RKO (cell line): ENCODE results near the gene KRT27.
"Not testable (repeated sequence)": the region's sequence is repeated elsewhere in the genome, so short reads cannot be mapped to it uniquely, and the experiment has no call there.

ENCODE experiments used
- DNase-seq: peaks from one replicate; pipeline ENCODE4 v3.0.0-alpha.2; 2016; ENCODE audit warnings: low spot score

KRT27 gene, protein sequence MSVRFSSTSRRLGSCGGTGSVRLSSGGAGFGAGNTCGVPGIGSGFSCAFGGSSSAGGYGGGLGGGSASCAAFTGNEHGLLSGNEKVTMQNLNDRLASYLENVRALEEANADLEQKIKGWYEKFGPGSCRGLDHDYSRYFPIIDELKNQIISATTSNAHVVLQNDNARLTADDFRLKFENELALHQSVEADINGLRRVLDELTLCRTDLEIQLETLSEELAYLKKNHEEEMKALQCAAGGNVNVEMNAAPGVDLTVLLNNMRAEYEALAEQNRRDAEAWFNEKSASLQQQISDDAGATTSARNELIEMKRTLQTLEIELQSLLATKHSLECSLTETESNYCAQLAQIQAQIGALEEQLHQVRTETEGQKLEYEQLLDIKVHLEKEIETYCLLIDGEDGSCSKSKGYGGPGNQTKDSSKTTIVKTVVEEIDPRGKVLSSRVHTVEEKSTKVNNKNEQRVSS

DNA sequence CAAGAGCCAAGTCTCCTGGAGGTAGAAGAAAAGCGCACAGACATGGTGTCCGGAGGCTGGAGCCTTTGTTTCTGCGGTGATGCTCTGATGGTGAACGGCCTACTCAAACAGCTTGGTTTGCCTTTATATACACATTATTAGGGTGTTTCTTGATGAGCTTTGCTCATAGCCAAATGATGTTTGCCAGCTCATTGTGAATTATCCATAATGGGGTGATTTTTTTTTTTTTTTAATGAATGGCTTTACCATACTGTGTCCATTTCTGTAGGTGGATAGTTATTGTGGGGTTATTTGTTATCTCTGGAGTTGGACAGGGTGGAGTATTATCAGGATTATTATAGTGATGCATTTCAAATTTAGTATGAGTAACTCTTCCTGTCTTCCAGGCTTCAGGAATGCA lies at the start of gene KRT27:
Gene KRT27, minus strand, starts transcription at position 101 of the 400 bp plus-strand sequence. Its CDS starts 57 bp downstream, at position 44.
- DNase-seq, result no peak

DNA sequence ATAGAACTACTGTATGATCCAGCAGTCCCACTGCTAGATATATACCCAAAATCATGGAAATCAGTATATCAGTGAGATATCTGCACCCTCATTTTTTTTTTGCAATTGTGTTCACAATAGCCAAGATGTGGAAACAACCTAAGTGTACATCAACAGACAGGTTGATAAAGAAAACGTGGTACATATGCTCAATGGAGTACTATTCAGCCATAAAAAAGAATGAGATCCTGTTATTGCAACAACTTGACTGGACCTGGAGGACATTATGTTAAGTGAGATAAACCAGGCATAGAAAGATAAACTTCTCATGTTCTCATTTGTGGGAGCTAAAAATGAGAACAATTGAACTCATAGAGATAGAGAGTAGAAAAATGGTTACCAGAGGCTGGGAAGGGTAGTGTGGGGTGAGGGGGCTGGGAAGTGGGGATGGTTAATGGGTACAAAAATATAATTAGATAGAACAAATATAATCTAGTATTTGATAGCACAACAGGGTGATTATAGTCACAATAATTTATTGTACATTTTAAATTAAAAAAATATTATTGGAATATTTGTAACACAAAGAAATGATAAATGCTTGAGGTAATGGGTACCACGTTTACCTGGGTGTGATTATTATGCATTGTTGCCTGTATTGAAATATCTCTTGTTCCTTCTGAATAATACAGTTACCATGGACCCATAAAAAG lies 47.9 kb upstream of the KRT27 start:
- DNase-seq, result no peak

DNA sequence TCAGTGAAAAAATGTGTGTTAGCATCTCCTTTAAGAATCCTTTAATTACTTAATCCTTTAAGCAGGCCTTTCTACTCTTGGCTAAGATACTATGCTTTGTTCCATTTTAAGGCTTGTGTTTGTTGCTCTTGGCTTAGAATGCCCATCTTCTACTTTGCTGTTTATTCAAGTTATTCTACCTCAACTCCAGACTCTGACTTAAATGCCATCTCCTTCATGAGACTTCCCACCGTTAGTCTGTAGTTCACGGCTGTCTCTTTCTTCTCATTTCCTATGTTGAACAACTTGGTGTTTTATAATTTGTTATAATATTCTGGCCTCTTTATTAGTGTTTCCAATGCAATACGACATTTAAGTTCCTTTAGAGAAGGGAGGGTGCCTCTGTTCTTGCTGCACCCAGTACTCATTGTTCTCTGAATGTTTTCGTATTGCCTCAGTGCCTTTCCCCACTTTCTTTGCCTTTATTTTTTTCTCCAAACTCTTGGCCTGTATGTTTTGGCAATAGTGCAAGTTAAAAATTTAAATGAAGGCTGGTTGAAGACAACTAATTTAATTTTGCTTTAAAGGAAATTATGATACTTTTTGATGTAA lies 46.2 kb upstream of the KRT27 start:
- DNase-seq, result no peak

DNA sequence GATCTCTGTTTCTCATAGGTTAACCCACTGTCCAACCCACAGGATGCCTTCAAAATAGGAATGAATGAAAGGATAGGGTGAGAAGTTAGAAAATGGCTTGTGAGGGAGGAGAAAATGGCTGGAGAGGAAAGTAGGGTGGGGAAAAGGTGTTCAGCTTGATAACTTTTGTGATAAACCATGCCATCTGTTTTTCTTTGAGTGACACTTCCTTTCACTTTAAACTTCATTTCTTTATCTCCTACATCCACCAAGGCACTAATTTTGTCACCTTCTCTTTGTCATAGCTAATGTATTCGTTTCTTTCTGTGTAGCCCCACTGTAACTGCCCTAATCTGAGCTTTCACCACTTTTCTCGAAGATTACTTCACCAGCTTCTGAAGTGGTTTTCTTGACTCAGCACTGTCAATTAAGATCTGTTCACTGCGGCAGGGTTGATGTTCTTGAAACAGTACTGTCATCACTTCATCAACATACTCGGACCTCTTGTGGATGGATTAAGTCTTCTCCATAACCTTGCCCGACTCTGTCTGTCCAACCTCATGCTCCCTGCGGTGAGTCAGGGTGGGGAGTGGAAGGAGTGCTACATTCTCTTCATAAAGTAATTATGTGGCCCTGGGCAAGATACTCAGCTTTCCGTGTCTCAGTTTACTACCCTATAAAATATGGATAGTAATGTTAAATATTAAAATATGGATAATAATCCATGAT lies 45.5 kb upstream of the KRT27 start:
- no peak for DNase-seq

DNA sequence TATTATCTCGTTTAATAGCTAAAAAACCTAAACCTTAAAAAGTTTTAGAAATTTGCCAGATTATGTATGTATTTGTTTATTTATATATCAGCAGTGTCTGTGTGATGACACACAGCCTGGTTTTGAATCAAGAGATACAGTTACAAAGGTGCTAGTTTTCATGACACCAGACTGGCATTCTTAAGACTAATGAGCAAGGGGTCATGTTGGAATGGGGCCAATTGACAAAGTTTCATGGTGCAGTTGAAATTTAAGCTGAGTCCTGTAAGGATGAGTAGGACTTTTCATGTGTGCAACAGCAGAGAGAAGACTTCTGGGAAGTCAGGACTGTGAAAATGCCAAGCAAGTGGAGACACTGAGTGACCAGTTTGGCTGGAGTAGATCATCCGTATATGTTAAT lies 43.2 kb upstream of the KRT27 start:
- no peak for DNase-seq

DNA sequence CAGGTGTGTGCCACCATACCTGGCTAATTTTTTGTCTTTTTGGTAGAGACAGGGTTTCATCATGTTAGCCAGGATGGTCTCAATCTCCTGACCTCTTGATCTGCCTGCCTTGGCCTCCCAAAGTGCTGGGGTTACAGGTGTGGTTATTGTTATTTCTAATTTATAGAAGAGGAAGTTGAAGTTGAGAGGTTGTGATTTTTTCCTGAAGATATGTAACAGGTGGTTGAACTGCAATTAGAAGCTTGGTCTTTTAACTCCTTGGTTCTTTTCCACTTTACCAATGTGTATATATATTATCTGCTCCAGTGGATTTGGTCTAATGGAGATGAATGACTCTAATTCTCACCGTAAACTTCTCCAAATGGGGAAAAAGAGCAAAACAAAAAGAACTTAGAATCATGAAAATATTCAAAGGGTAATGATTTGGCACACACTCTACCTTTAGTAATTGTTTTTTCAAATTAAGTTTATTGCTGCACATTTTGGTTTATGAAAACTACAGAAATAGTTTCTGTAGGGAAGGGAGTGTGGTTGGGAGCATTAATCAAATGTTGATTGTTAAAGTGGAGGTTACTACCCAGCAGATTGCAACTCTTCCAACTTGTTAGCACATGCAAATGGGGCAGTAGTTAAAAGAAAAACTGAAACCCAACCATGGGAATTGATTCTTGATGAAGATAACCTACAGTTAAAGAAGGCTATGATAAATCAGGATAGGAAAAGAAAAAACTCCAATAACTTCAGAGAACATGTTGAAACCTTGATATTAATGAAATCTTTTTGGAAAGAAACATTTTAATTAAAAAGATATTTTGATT lies 41.9 kb upstream of the KRT27 start:
- DNase-seq, result no peak

DNA sequence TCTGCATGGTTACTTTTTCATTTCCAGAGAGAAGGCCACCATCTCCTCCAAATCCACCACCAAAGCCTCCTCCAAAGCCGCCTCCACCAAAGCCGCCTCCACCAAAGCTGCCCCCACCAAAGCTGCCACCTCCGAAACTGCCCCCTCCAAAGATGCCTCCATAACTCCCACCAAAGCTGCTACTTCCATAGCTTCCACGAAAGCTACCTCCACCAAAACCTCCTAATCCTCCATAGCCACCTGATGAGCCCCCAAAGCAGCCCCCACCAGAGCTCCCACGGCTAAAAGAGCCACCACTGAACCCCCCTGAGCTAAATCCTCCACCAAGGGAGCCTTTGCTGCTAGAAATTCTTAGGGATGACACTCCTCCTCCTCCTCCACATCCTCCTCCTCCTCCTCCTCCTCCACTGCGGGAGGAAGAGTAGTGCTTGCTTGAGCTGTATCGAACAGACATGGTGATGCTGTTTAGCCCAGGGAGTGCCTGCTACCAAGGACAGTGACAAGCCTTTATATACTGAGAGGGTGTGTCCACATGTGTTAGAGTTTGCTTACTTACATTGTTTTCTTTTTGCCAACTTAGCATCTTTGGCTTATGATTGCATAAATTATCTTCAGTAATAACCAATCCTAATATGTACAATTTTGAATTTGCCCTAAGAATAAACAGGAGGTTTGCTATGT lies 39.9 kb upstream of the KRT27 start, which contains the start of gene KRT10:
Gene KRT10, minus strand, starts transcription at position 483 of the 681 bp plus-strand sequence. Its CDS starts 29 bp downstream, at position 454.
- no peak for DNase-seq

DNA sequence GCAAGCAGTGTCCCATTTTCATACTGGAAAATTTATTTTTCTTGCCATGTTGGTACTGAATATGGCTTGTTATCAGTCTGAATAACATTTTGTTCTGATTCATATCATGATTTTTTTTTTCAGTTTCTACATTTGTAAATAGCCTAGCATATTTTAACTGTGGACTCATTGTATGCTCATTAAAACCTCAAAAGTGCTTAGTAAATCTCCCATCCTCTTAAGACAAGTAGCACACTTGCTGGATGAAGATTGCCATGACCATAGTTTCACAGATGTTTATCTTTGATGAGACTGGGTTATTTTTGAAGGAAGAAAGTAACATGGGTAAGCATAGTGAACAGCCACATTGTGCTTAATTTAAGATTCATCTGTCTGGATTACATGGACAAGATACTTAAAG lies 39.2 kb upstream of the KRT27 start:
- DNase-seq, result no peak

DNA sequence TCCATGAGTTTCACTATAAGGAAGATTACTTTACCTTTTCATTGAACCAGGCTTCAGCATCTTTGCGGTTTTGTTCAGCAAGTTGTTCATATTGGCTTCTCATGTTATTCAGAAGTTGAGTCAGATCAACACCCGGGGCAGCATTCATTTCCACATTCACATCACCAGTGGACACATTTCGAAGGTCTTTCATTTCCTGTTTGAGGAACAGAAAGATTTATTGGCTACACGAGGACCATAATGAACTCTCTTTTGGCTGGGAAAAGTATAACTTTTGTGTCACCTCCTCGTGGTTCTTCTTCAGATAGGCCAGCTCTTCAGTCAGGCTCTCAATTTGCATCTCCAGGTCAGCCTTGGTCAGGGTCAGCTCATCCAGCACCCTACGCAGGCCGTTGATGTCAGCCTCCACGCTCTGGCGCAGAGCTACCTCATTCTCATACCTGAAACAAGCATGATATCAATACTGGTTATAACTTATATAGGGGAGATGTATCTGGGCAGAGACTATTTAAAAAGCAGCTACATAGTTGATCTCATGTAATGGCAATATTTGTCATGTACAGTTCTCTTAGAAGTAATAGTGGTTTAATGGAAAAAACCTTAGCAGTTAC lies 38.0 kb upstream of the KRT27 start:
- peak; percentile 19 for DNase-seq

DNA sequence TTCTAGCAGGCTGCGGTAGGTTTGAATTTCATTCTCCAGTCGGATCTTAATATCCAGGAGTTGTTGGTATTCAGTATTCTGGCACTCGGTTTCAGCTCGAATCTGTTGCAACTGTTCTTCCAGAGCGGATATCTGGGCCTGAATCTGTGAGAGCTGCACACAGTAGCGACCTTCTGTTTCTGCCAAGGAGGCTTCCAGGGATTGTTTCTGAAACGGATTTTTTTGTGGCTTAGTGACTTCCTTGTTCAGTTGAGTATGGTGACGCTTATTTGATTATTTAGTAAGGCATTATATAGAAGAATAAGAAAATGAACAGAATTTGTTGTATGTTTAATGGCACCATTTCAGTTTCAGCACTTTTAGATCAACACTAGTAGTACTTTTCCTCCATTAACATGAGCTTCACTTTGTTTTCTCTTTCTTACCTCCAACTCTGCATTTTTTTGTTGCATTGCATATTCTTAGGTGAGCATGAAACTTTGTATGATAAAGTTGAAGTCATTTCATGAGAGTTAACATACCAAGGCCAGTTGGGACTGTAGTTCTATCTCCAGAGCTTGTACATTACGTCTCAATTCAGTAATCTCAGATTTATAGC lies 37.3 kb upstream of the KRT27 start:
- peak; percentile 56 for DNase-seq

DNA sequence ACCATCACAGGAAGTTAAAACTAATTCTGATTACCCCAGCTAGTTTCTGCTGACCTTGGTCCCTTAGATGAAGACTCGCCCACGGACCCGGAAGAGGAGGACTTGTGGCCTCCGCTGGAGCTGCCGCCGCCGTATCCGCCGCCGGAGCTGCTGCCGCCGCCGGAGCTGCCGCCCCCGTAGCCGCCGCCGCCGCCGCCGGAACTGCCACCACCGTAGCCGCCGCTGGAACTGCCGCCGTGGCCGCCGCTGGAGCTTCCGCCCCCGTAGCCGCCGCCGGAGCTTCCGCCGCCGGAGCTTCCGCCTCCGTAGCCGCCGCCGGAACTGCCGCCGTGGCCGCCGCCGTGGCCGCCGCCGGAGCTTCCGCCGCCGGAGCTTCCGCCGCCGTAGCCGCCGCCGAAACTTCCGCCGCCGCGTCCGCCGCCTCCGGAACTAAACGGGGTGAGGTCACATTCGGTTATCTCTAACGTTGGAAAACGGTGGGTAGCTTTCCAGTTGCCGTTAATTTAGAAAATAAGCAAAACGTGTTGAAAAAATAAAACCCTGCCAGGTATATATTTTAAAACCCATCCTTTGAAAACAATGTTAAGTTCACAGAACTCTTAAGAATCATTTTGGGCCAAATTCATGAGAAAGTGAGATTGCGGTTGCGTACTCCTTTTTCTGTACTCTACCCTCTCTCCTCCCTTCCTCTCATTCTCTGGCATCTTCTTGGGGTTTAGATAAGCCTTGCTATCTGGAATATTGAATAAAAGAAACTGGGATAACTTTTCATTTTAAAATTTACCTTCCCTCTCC lies 36.6 kb upstream of the KRT27 start:
- DNase-seq, result peak; percentile 84

DNA sequence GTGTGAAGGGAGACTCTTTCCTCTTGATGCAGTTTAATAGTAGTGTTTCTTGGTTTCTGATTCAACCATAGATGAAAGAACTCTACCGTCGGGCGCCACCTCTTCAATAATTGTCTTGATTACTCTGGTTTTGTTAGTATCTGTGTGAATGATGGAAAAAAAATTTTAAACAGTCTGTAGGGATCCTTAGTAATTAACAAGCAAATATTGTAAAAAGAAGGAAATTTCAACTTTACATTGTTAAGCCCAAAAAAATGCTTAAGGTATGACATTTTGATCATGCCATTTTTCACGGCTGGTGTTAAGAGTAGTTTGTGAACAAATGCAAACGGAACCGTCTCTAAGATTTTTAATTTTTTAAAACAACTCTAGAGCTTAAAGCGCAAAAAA lies 36.0 kb upstream of the KRT27 start:
- DNase-seq, result peak; percentile 18

DNA sequence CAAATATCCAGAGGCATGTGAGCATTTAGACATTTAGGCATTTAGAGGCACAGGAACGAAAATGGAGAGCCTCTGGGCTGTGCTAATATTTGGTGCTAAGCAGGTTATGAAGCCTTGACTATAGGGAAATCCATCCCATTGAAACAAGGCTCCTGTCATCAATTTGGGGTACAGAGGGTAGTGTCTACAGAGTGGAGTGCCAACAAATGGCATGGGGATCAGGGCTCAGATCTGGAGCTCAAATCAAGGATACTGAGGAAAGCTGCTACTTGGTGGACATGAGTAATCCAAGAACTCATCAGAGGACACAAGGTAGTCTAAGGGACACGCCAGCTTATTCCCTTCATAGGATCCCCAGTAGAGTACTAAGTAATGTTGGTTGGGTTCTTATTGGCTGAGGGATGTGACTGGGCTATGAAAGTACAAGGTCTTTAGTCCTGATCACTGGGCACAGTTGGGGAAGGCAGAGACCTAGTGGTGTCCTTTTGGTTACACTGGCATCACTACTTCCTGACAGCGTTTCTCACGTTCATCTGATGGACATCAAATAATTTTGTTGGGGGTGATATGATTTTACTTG lies 34.8 kb upstream of the KRT27 start:
- DNase-seq, result no peak

DNA sequence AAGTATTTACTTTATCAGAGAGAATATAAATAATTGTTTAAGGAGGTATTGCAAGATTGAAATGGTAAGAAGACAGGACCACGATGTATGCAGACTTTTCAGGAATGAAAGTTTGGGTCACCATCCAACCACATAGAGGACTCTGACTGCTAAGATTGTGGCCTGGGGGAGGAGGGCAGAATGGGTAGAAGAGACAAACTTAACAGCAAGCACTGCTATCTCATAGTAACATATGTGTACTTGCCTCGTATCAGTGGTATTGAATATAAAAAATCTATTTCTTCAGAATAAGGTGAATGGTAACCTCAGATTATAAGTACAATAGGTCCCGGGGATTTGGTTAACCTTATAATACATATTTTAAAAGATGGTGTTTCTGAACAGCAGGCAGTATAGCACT lies 34.2 kb upstream of the KRT27 start:
- no peak for DNase-seq

DNA sequence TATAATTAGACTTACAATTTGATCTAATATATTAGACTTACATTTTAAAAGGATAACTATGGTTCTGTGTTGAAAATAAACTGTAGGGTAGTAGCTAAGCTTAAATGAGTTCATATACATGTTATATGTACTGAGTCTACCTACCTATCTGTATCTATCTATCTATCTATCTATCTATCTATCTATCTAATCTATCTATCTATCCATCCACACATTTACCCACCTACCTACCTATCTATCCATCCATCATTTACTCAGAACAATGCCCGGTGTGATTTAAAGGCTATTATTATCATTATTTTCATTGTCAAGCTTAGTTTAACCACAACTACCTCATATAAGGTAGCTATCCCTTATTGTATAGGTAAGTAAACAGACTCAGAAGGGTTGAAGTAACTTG lies 33.0 kb upstream of the KRT27 start:
- no peak for DNase-seq

DNA sequence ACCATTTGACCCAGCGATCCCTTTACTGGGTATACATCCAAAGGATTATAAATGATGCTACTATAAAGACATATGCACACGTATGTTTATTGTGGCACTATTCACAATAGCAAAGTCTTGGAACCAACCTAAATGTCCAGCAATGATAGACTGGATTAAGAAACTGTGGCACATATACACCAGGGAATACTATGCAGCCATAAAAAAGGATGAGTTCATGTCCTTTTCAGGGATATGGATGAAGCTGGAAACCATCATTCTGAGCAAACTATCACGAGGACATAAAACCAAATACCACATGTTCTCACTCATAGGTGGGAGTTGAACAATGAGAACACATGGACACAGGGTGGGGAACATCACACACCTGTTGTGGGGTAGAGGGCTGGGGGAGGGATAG lies 32.3 kb upstream of the KRT27 start:
- not testable (repeated sequence) for DNase-seq

DNA sequence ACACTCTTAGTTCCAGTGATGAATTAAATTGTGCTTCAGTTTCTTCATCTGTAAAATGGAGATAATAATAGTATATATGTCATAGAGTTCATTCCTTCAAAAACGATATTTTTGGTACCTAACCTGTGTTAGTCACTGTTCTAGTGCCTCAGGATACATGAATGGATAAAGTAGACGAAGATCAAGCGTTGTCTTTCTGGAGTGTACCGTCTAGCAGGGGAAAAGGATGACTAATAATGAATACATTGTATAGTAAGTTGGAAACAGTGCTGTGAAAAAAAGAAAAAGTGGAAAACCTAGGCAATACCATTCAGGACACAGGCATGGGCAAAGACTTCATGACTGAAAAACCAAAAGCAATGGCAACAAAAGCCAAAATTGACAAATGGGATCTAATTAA lies 31.5 kb upstream of the KRT27 start:
- peak; percentile 10 for DNase-seq

DNA sequence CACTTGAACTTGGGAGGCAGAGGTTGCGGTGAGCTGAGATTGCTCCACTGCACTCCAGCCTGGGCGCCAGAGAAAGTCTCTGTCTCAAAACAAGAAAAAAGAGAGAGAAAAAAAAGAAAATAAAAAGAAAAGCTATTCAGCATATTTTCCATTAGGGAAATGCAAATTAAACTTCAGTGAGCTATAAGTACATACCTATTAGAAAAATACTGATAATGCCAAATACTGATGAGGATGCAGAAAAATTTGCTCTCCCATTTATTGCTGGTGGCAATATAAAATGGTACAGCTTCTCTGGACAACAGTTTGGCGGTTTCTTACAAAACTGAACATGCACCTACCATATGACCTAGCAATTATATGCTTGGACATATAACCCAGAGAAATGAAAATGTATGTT lies 30.3 kb upstream of the KRT27 start:
- no peak for DNase-seq

DNA sequence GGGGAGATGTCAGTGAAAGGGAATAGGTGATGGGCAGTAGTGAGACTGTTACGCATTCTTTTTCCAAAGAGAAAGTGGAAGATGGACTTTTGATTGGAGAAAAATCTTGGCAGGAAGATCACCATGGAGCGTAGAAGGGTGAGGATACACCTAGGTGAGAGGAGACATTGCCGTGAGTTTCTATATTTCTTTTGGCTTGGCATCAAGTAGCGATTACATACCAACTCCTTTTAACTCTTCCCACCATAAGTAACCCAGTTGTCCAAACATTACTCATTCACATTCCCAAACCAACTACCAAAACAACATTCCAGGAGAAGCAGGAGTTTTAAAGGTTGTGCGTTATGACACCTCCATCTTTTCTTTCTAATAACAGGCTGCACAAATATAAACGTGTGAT lies 28.1 kb upstream of the KRT27 start:
- DNase-seq, result no peak
